Suprapubic skin (tissue), 4 donors: ENCODE measurements around the gene TNK2.

Experiments
- CTCF ChIP-seq, 2 donors: fragments of 200-600 bp in 1 of 2; fragments of 450-650 bp in 1 of 2; sonication (generic) in 1 of 2; IDR thresholded peaks; one replicate each; pipeline ENCODE4 v1.5.1; 2016 to 2019; ENCODE audit warnings: antibody characterized with exemption in 2 of 2, mild to moderate bottlenecking in 1 of 2, moderate library complexity in 1 of 2
- EP300 ChIP-seq: sonication (generic); formaldehyde crosslinking; IDR thresholded peaks from one replicate; pipeline ENCODE4 v1.6.1; 2017; ENCODE audit warnings: antibody characterized with exemption
- POLR2A ChIP-seq, 2 donors: fragments of 450-650 bp; IDR thresholded peaks; one replicate each; pipeline ENCODE4 v1.6.1; 2017; ENCODE audit warnings: antibody characterized with exemption in 2 of 2, mild to moderate bottlenecking in 2 of 2, moderate library complexity in 2 of 2
- POLR2AphosphoS5 ChIP-seq, 3 donors: sonication (generic); formaldehyde crosslinking; IDR thresholded peaks; one replicate each; pipeline ENCODE4 v1.6.1; 2017; ENCODE audit warnings: antibody characterized with exemption in 3 of 3

GRCh38 chr3:195822131-195822696 lies 86.1 kb downstream of the TNK2 start:
- TF ChIP-seq POLR2A (IDR thresholded peaks at IDR 0.05): no peak
- TF ChIP-seq POLR2AphosphoS5 (IDR thresholded peaks at IDR 0.05): no peak
- no peak for TF ChIP-seq EP300
- no peak for TF ChIP-seq CTCF (IDR thresholded peaks at IDR 0.05)
